Mammary epithelial cell (primary cell): ENCODE results near the gene CAPN7.

ENCODE experiments used
- CTCF ChIP-seq, 2 donors: IDR thresholded peaks in 1 of 2; conservative IDR thresholded peaks in 1 of 2; 2 replicates each; pipeline ENCODE4 v1.5.1; 2011 to 2012; ENCODE audit warnings: inconsistent platforms in 2 of 2, low read length in 2 of 2, mild to moderate bottlenecking in 2 of 2, control low read depth in 1 of 2, low read depth in 1 of 2; ENCODE audit not compliant: insufficient read depth in 1 of 2; ENCODE audit errors: extremely low read depth in 1 of 2
- EZH2 ChIP-seq: IDR thresholded peaks from 2 replicates; pipeline ENCODE4 v1.6.1; 2012; ENCODE audit warnings: low read length, inconsistent platforms, borderline replicate concordance

GRCh38 chr3:15298504-15298903, 92.5 kb downstream of the CAPN7 start:
- TF ChIP-seq CTCF (conservative IDR thresholded peaks at IDR 0.05 in 1 of 2, IDR thresholded peaks at IDR 0.05 in 1 of 2; ENCODE audit: extremely low read depth in 1 of 2, insufficient read depth in 1 of 2, low read depth in 1 of 2, low read length in 2 of 2) (no peak), EZH2 (no peak)
